Neutrophil (primary cell): ENCODE measurements around the gene NT5DC4.

Source experiments
- H3K27ac ChIP-seq: fragments of 200-600 bp; sonication (generic); 2 replicates; pipeline ENCODE4 v1.5.1; 2016; ENCODE audit warnings: mild to moderate bottlenecking, moderate library complexity
- H3K27me3 ChIP-seq: fragments of 200-600 bp; sonication (generic); 2 replicates; pipeline ENCODE4 v1.6.0; 2016; ENCODE audit warnings: mild to moderate bottlenecking
- H3K36me3 ChIP-seq: fragments of 200-600 bp; sonication (generic); 2 replicates; pipeline ENCODE4 v1.5.1; 2017
- H3K4me1 ChIP-seq, 2 experiments: fragments of 200-600 bp in 1 of 2; sonication (generic) in 1 of 2; 1 replicate in 1 of 2; 2 replicates in 1 of 2; pipeline versions ENCODE4 v1.5.1 to v1.6.1; 2013 to 2016; ENCODE audit warnings: low read depth in 1 of 2, low read length in 1 of 2, mild to moderate bottlenecking in 1 of 2, moderate library complexity in 1 of 2; ENCODE audit not compliant: control insufficient read depth in 1 of 2, insufficient read depth in 1 of 2
- H3K4me3 ChIP-seq, 2 experiments: fragments of 200-600 bp in 1 of 2; sonication (generic) in 1 of 2; 1 replicate in 1 of 2; 2 replicates in 1 of 2; pipeline ENCODE4 v1.5.1; 2013 to 2016; ENCODE audit warnings: low read depth in 1 of 2, low read length in 1 of 2, mild to moderate bottlenecking in 1 of 2, moderate library complexity in 1 of 2
- H3K9me3 ChIP-seq: fragments of 200-600 bp; sonication (generic); 2 replicates; pipeline ENCODE4 v1.5.1; 2016
- CTCF ChIP-seq: fragments of 200-600 bp; sonication (generic); IDR thresholded peaks from 2 replicates; pipeline ENCODE4 v1.5.1; 2016; ENCODE audit warnings: antibody characterized with exemption

Gene NT5DC4

GRCh38 chr2:112692495-112692911 lies 28.3 kb upstream of the NT5DC4 start:
- Histone ChIP-seq H3K36me3 (no peaks in the 10 kb centered on the region), H3K4me1 (peaks cover 35 to 38% of the 10 kb centered on the region in 2 experiments), H3K27me3 (no peaks in the 10 kb centered on the region), H3K4me3 (peak overlapping the region in 1 of 2 experiments; percentile 21), H3K9me3 (no peaks in the 10 kb centered on the region), H3K27ac (peak overlapping the region; percentile 83)
- peak; percentile 48 for TF ChIP-seq CTCF

- no peaks in the 10 kb centered on the region for H3K27me3 ChIP-seq
- peaks cover 35 to 38% of the 10 kb centered on the region in 2 experiments for H3K4me1 ChIP-seq
- no peaks in the 10 kb centered on the region for H3K9me3 ChIP-seq
- H3K4me3 ChIP-seq = peak overlapping the region in 1 of 2 experiments; percentile 21
- TF ChIP-seq CTCF = no peak
- peak overlapping the region; percentile 83 for H3K27ac ChIP-seq
- H3K36me3 ChIP-seq = no peaks in the 10 kb centered on the region
These were observed 27.9 kb upstream of the NT5DC4 start for GRCh38 chr2:112692918-112693317.

- Histone ChIP-seq H3K4me3 (no peak overlapping the region), H3K4me1 (peaks cover 33 to 39% of the 10 kb centered on the region in 2 experiments), H3K27ac (no peak overlapping the region), H3K9me3 (no peaks in the 10 kb centered on the region), H3K27me3 (no peaks in the 10 kb centered on the region), H3K36me3 (no peaks in the 10 kb centered on the region)
- TF ChIP-seq CTCF = no peak
These were observed 27.2 kb upstream of the NT5DC4 start for GRCh38 chr2:112693596-112693995.

GRCh38 chr2:112694182-112694581 lies 26.6 kb upstream of the NT5DC4 start:
- H3K36me3 ChIP-seq = no peaks in the 10 kb centered on the region
- H3K4me3 ChIP-seq = no peak overlapping the region
- no peak overlapping the region for H3K27ac ChIP-seq
- no peaks in the 10 kb centered on the region for H3K9me3 ChIP-seq
- H3K4me1 ChIP-seq = peaks cover 37 to 43% of the 10 kb centered on the region in 2 experiments
- no peaks in the 10 kb centered on the region for H3K27me3 ChIP-seq
- TF ChIP-seq CTCF = no peak

- Histone ChIP-seq H3K4me1 (peaks cover 33 to 40% of the 10 kb centered on the region in 2 experiments), H3K27me3 (no peaks in the 10 kb centered on the region), H3K27ac (peak overlapping the region; percentile 99), H3K36me3 (no peaks in the 10 kb centered on the region), H3K4me3 (peak overlapping the region in 1 of 2 experiments; percentile 47), H3K9me3 (no peaks in the 10 kb centered on the region)
- TF ChIP-seq CTCF = no peak
These were observed 21.8 kb upstream of the NT5DC4 start for GRCh38 chr2:112698834-112699515.
